Ovary (tissue), 3 donors: ENCODE measurements around the gene RBMS1.

ENCODE experiments used
- EP300 ChIP-seq: sonication (generic); formaldehyde crosslinking; IDR thresholded peaks from one replicate; pipeline ENCODE4 v1.6.1; 2017; ENCODE audit warnings: antibody characterized with exemption
- TF ChIP-seq, protein P1 (sequence below), 3 donors: fragments of 450-650 bp in 2 of 3; fragments of 200-600 bp in 1 of 3; IDR thresholded peaks; one replicate each; pipeline versions ENCODE4 v1.5.1 to v1.8.0; 2016 to 2022; ENCODE audit warnings: antibody characterized with exemption in 3 of 3, mild to moderate bottlenecking in 1 of 3
- donor health status: DM: no; HTN: no; CAD: no.

DNA sequence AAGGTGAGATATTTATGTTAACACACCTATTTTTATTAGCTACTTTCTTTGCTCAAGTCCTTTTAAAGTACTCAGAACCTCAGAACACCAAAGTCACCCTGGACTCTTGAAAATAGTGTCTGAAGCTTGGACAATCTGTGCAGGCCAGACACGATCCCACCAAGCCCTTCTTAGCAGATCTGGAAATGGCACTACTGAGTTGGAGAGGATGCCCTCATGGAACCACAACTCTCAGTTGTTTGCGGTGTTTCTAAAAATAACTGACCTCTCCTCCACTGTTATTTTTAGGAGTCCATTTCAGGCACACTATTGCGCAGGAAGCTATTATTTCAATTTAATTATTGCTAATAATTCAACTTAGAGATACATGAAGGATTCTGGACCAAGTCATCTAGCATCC lies 190.1 kb downstream of the RBMS1 start:
- TF ChIP-seq, protein P1, sequence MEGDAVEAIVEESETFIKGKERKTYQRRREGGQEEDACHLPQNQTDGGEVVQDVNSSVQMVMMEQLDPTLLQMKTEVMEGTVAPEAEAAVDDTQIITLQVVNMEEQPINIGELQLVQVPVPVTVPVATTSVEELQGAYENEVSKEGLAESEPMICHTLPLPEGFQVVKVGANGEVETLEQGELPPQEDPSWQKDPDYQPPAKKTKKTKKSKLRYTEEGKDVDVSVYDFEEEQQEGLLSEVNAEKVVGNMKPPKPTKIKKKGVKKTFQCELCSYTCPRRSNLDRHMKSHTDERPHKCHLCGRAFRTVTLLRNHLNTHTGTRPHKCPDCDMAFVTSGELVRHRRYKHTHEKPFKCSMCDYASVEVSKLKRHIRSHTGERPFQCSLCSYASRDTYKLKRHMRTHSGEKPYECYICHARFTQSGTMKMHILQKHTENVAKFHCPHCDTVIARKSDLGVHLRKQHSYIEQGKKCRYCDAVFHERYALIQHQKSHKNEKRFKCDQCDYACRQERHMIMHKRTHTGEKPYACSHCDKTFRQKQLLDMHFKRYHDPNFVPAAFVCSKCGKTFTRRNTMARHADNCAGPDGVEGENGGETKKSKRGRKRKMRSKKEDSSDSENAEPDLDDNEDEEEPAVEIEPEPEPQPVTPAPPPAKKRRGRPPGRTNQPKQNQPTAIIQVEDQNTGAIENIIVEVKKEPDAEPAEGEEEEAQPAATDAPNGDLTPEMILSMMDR (IDR thresholded peaks at IDR 0.05) = no peak
- TF ChIP-seq EP300 = no peak
